Small intestine (tissue), 7 donors: ENCODE measurements around the gene LRRC63. TPM values are rescaled to one million over a fixed set of nuclear protein-coding genes. Genes with fewer than 3 reads are reported as not detected.
A peak's percentile ranks its signal among the peaks of the same experiment; 100 is the strongest.

Experiments
- DNase-seq, 2 donors: peaks; one replicate each; pipeline versions ENCODE4 v3.0.0 to v3.0.0-alpha.2; 2013
- FAIRE-seq: peaks from 2 replicates; lab custom pipeline; 2012; peaks lifted over from hg19 to GRCh38; lab: Jason Lieb, UNC
- H3K27ac ChIP-seq, 3 donors: one replicate each; pipeline ENCODE4 v1.5.1; 2013; ENCODE audit warnings: low read length in 2 of 3, mild to moderate bottlenecking in 2 of 3, control low read depth in 1 of 3, inconsistent platforms in 1 of 3, low read depth in 1 of 3, moderate library complexity in 1 of 3
- H3K27me3 ChIP-seq, 3 donors: one replicate each; pipeline ENCODE4 v1.6.1; 2013; ENCODE audit warnings: low read length in 3 of 3, inconsistent platforms in 1 of 3; ENCODE audit not compliant: control insufficient read depth in 3 of 3, insufficient read depth in 3 of 3
- H3K36me3 ChIP-seq, 3 donors: one replicate each; pipeline ENCODE4 v1.6.1; 2013; ENCODE audit warnings: low read length in 3 of 3, inconsistent platforms in 1 of 3, low read depth in 1 of 3, mild to moderate bottlenecking in 1 of 3, moderate library complexity in 1 of 3; ENCODE audit not compliant: control insufficient read depth in 3 of 3, insufficient read depth in 2 of 3
- H3K4me1 ChIP-seq, 3 donors: one replicate each; pipeline ENCODE4 v1.6.1; 2013; ENCODE audit warnings: low read length in 2 of 3, inconsistent platforms in 1 of 3, low read depth in 1 of 3, mild to moderate bottlenecking in 1 of 3, moderate library complexity in 1 of 3; ENCODE audit not compliant: control insufficient read depth in 3 of 3, insufficient read depth in 2 of 3
- H3K4me3 ChIP-seq, 3 donors: one replicate each; pipeline ENCODE4 v1.5.1; 2013; ENCODE audit warnings: low read length in 3 of 3, control low read depth in 1 of 3, inconsistent platforms in 1 of 3, low read depth in 1 of 3, mild to moderate bottlenecking in 1 of 3, moderate library complexity in 1 of 3
- H3K9me3 ChIP-seq, 2 donors: one replicate each; pipeline ENCODE4 v1.6.1; 2013; ENCODE audit warnings: low read depth in 1 of 2, low read length in 1 of 2; ENCODE audit not compliant: control insufficient read depth in 2 of 2, insufficient read depth in 1 of 2
- WGBS, 3 donors: extraction: QIAGEN DNeasy Blood & Tissue Kit; methylation state at CpG; one replicate each; pipeline ENCODE4 v1.1.7; 2013; 5-methylcytosine and 5-hydroxymethylcytosine counted together
- polyA plus RNA-seq, 4 donors: library from polyadenylated mRNA; stranded (reverse) in 3 of 4; unstranded in 1 of 4; fragments of 200-250 nt in 3 of 4; fragments of 120-200 nt in 1 of 4; gene quantifications; one replicate each; pipeline versions ENCODE4 v1.2.1 to v1.2.3, GENCODE V29; 2013
- donor health status: healthy with polysubstance abuse.
- donor health status: control.
- donor health status: control.
- donor health status: Bipolar disorder and iron deficiency.
- donor health status: healthy.

The LRRC63 gene
- polyA plus RNA-seq, 4 donors: 0.03 TPM; not detected in 3

GRCh38 chr13:46185634-46186033, 26.1 kb upstream of the LRRC63 start:
- Histone ChIP-seq H3K4me1 (no peaks in the 10 kb centered on the region), H3K4me3 (no peak overlapping the region), H3K36me3 (no peaks in the 10 kb centered on the region), H3K27me3 (no peaks in the 10 kb centered on the region), H3K27ac (no peak overlapping the region), H3K9me3 (no peaks in the 10 kb centered on the region)
- 85 to 88% (median 88%) methylated on average over 4 of the region's 4 CpGs for WGBS, 3 donors
- DNase-seq (no peak), FAIRE-seq (no peak)

DNA sequence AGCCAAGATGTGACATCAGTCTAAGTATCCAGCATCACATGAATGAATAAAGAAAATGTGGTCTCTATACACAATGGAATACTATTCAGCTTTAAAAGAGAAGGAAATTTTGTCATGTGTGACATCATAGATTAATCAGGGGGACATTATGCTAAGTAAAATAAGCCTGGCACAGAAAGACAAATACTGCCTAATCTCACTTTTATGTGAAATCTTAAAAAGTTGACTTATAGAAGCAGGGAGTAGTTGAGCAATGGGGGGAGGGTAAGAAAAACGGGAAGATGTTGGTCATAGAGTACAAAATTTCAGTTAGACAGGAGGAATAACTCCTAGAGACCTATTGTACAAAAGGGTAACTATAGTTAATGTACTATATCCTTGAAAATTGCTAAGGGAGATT, 19.3 kb upstream of the LRRC63 start:
- H3K36me3 ChIP-seq: no peaks in the 10 kb centered on the region
- WGBS, 3 donors: 23 to 42% (median 34%) methylated on average over 1 of the region's 1 CpG
- no peaks in the 10 kb centered on the region for H3K9me3 ChIP-seq
- no peak for DNase-seq
- FAIRE-seq: no peak
- no peaks in the 10 kb centered on the region for H3K4me1 ChIP-seq
- H3K27ac ChIP-seq: no peak overlapping the region
- no peak overlapping the region for H3K4me3 ChIP-seq
- no peaks in the 10 kb centered on the region for H3K27me3 ChIP-seq

DNA sequence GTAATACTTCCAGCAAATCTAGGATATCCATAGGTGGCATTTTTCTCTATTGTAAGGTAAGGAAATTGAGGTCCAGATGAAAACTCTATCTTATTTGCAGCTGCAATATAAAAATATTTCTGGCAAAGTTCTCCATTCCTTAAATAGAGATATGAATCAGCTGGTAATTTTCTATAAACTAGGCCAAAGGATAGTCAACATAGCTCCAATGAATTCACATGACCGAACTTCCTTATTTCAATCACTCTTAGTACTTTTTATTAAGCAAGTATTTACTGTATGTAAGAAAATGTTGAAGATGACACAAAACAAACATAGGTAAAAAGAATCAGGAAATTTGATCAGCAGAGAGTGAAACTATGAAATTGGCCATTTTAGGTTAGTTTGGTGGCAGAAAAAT, 16.7 kb upstream of the LRRC63 start:
- H3K4me3 ChIP-seq: no peak overlapping the region
- H3K4me1 ChIP-seq: no peaks in the 10 kb centered on the region
- FAIRE-seq (no peak), DNase-seq (no peak)
- no peaks in the 10 kb centered on the region for H3K36me3 ChIP-seq
- WGBS, 3 donors: 79 to 94% (median 91%) methylated on average over 1 of the region's 1 CpG
- H3K27ac ChIP-seq: no peak overlapping the region
- H3K9me3 ChIP-seq: no peaks in the 10 kb centered on the region
- no peaks in the 10 kb centered on the region for H3K27me3 ChIP-seq

GRCh38 chr13:46197299-46198048, 14.3 kb upstream of the LRRC63 start:
- H3K36me3 ChIP-seq: no peaks in the 10 kb centered on the region
- WGBS, 3 donors: 71 to 75% (median 72%) methylated on average over 4 of the region's 4 CpGs
- no peak overlapping the region for H3K27ac ChIP-seq
- no peaks in the 10 kb centered on the region for H3K27me3 ChIP-seq
- no peak for DNase-seq
- no peak for FAIRE-seq
- no peaks in the 10 kb centered on the region for H3K9me3 ChIP-seq
- H3K4me3 ChIP-seq: no peak overlapping the region
- no peaks in the 10 kb centered on the region for H3K4me1 ChIP-seq

GRCh38 chr13:46198696-46199193, 13.0 kb upstream of the LRRC63 start:
- Histone ChIP-seq H3K4me1 (peaks cover 0 to 2% (median 0%) of the 10 kb centered on the region in 3 donors), H3K27ac (no peak overlapping the region), H3K27me3 (no peaks in the 10 kb centered on the region), H3K36me3 (no peaks in the 10 kb centered on the region), H3K4me3 (no peak overlapping the region), H3K9me3 (no peaks in the 10 kb centered on the region)
- DNase-seq (no peak), FAIRE-seq (no peak)
- WGBS, 3 donors: 76 to 91% (median 82%) methylated on average over 3 of the region's 3 CpGs

DNA sequence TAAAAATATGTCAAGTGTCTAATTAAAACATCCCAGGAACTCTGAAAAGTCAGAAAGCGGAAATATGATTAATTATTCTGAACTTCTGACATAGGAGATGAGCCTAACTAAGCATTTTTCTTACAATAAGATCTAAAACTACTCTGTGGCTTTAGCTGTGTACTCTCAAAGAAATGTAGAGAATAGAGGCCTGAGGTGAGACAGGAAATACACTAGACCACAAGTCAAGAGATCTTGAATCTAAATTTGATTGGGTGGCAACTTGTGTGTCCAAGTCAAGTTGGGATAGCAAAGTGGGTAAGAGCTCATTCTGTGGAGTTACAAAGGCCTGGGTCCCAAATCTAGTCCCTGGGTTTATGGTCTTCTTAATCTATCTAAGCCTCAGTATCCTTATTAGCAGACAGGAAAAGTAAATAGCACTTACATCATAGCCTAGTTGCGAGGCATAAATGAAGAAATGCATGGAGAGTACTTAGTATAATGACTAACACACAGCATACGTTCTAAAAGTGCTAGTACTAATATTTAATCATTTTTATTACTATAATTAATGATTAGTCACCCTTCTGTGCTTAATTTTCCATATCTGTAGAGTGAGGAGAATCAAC, 9.4 kb upstream of the LRRC63 start:
- DNase-seq: peak in 1 of 2 donors; percentile 46
- Histone ChIP-seq H3K4me1 (peaks cover 0 to 2% (median 0%) of the 10 kb centered on the region in 3 donors), H3K27ac (no peak overlapping the region), H3K36me3 (no peaks in the 10 kb centered on the region), H3K4me3 (no peak overlapping the region), H3K9me3 (no peaks in the 10 kb centered on the region), H3K27me3 (no peaks in the 10 kb centered on the region)
- 47 to 67% (median 62%) methylated on average over 3 of the region's 3 CpGs for WGBS, 3 donors
- no peak for FAIRE-seq

DNA sequence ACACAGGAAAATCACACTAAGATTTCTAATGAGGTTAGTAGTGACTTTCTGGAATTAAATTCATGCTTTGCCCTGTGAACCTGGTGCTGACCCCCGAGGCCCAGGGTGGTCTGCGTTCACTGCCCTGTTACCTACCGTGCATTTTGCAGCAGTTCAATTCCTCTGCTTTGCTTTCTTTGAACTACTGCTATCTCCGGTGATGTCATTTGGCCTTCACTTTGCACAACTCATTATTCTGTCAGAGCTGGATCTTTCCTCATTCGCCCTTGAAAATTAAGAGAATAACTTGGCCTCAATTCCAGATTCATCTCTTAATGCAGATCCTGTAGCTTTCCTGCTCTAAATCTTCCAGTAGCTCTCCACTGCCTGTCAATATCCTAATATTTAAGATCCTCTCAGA, 8.8 kb upstream of the LRRC63 start:
- Histone ChIP-seq H3K9me3 (no peaks in the 10 kb centered on the region), H3K4me3 (no peak overlapping the region), H3K36me3 (no peaks in the 10 kb centered on the region), H3K27ac (no peak overlapping the region), H3K4me1 (peaks cover 0 to 2% (median 0%) of the 10 kb centered on the region in 3 donors), H3K27me3 (peaks cover 0 to 3% (median 0%) of the 10 kb centered on the region in 3 donors)
- WGBS, 3 donors: 70 to 82% (median 80%) methylated on average over 5 of the region's 5 CpGs
- FAIRE-seq: no peak
- no peak for DNase-seq

GRCh38 chr13:46206143-46206542, 5.6 kb upstream of the LRRC63 start:
- DNase-seq: no peak
- FAIRE-seq: no peak

More at GRCh38 chr13:46206143-46206542, 5.6 kb upstream of the LRRC63 start:
- no peaks in the 10 kb centered on the region for H3K9me3 ChIP-seq
- peaks cover 0 to 7% (median 0%) of the 10 kb centered on the region in 3 donors for H3K27me3 ChIP-seq
- no peak overlapping the region for H3K4me3 ChIP-seq
- WGBS, 3 donors: 15 to 69% (median 43%) methylated on average over 1 of the region's 1 CpG
- no peaks in the 10 kb centered on the region for H3K36me3 ChIP-seq
- H3K27ac ChIP-seq: no peak overlapping the region
- peaks cover 0 to 2% (median 0%) of the 10 kb centered on the region in 3 donors for H3K4me1 ChIP-seq
